Activated CD4-positive, CD25-positive, alpha-beta regulatory T cell treated with anti-CD3 and anti-CD28 coated beads, Interleukin-2, amount 50 U/mL, for 72 hours (primary cell): ENCODE measurements around the gene POLR3E.
"Not testable (repeated sequence)": the region's sequence is repeated elsewhere in the genome, so short reads cannot be mapped to it uniquely, and the experiment has no call there.

ENCODE experiments used
- DNase-seq: peaks from one replicate; pipeline ENCODE4 v3.0.0; 2021

The POLR3E gene

DNA sequence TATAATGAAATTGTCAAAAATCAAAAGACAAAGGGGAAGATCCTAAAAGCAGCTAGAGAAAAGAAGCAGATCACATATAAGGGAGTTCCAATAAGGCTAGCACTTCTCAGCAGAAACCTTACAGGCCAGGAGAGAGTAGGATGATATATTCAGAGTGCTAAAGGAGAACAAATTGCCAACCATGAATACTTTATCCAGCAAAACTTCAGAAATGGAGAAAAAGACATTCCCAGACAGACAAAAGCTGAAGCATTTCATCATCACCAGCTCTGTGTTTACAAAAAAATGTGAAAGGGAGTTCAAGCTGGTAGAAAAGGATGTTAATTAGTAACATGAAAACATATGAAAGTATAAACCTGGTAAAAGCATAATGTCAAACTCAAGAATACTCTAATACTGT lies 39.8 kb downstream of the POLR3E start:
- no peak for DNase-seq

- no peak for DNase-seq
Measured at GRCh38 chr16:22337849-22338635, 40.8 kb downstream of the POLR3E start.

GRCh38 chr16:22340945-22341344 lies 43.7 kb downstream of the POLR3E start:
- DNase-seq, result no peak

GRCh38 chr16:22342082-22342481 lies 44.9 kb downstream of the POLR3E start:
- no peak for DNase-seq

DNA sequence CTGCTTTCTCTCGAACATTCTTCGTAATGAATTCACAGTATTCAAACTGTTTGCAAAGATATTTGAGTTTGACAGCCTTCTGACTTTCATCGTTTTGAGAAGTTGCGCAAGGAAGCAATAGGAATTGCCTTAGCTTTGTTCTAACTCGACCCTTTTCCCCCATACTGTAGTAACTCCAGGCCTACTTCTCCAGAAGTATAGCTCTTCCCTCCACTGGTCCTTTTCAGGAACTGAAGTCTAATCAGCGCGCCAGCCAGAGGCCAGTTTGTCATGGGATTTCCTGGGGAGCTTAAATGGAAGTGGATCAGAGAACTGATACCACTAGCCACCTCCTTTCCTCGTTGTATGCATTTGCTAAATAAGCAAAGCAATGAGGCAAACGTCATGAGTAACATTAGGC lies 49.3 kb downstream of the POLR3E start:
- no peak for DNase-seq

DNA sequence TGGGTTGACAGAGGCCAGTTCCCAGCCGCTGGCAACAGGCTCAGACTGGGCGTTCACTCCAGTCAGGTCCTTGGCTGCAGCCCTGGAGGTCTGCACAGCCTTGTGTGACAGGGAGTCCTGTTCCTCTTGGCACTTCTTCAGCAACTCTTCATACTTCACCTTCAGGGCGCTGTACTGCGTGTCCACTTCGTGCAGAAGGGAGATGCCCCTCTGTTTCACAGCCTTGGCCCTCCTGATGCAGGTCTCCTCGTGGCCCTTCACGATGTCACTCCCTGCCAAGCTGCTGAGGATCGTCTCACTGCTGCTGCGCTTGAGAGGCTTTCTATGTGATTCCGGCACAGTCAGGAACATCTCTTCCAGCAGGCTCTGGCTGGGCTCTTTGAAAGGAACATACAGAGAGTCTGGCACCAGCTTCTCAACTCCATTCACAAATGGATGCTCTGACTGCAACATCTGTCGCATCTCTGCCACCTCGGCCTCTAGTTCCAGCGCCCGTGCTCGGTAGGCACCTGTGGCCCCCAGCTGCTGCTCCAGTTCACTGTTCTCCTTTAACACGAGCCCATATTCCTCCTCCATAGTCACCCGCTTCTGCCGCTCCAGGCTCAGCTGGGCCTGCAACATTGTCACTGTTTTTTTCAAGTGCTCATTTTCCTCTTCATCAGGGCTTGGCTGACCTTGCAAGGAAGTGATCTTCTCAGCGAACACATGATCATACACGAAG lies 50.1 kb downstream of the POLR3E start:
- no peak for DNase-seq

GRCh38 chr16:22348291-22348690 lies 51.1 kb downstream of the POLR3E start:
- no peak for DNase-seq

- not testable (repeated sequence) for DNase-seq
Measured at GRCh38 chr16:22351017-22351416, 53.8 kb downstream of the POLR3E start.

DNA sequence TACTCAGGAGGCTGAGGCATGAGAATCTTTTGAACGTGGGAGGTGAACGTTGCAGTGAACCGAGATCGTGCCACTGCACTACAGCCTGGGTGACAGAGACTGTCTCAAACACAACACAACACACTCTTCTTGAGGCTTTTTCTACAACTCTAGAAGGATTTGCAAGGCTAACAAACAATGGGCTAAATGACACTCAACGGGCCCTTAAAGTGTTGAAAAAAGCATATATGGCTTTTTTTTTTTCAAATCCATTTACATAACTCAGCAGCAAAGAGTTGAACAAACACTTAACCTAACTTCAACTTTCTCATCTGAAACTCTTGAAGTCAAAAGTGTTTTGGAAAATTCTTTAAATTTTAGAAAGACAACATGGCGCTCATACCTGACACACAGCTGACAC lies 54.9 kb downstream of the POLR3E start:
- no peak for DNase-seq

- DNase-seq, result no peak
Measured at GRCh38 chr16:22352723-22353122, 55.5 kb downstream of the POLR3E start.

- no peak for DNase-seq
Measured at GRCh38 chr16:22353191-22353919, 56.1 kb downstream of the POLR3E start.

DNA sequence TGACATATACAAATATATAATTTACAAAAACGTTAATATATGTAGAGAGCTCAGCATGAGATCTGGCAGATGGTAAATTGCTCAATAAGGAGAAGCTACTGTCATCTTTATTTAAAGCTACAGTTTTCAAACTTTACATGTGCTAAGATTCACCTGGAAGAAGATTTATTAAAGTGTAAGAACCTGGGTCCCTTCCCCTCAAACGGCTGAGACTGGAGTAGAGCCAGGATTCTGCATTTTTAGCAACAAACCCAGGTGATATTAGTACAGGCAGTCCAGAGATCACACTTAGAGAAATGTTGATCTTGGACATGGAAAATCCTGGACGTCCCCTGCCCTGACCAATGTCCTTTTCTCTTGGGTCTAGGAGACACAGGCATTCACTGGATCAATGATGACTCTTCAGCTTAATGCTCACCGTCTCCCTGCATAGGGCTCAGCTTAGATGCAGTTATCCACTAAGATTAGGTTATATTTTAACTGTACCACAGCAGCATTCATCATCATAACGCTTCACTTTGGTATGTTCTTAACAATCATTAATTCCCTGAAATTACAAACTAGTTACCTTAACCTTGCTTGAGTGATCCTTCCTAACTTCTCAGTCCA lies 56.8 kb downstream of the POLR3E start:
- no peak for DNase-seq

GRCh38 chr16:22355487-22355908 lies 58.3 kb downstream of the POLR3E start:
- no peak for DNase-seq

- DNase-seq, result no peak
Measured at GRCh38 chr16:22356930-22357634, 59.9 kb downstream of the POLR3E start.

- no peak for DNase-seq
Measured at GRCh38 chr16:22357635-22357971, 60.4 kb downstream of the POLR3E start.

- no peak for DNase-seq
Measured at GRCh38 chr16:22358000-22358399, 60.8 kb downstream of the POLR3E start.

DNA sequence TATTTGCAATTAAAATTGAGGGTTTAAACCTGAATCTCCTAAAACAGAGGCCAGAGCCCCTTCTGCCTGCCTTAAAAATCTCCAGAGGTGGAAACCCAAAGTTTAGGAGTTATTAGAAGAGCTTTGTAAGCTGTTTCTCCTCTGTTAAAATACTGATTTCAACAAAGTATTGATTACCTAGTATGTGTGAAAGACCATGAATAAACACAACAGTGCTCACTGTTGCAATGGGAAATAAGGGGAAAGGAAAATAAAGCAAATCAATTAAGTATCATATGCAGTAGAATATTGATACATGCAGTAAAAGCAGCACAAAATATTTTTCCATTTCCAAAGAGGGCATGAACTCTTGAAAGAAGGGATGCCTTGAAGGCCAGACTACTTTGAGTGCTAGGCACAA lies 62.5 kb downstream of the POLR3E start:
- no peak for DNase-seq

DNA sequence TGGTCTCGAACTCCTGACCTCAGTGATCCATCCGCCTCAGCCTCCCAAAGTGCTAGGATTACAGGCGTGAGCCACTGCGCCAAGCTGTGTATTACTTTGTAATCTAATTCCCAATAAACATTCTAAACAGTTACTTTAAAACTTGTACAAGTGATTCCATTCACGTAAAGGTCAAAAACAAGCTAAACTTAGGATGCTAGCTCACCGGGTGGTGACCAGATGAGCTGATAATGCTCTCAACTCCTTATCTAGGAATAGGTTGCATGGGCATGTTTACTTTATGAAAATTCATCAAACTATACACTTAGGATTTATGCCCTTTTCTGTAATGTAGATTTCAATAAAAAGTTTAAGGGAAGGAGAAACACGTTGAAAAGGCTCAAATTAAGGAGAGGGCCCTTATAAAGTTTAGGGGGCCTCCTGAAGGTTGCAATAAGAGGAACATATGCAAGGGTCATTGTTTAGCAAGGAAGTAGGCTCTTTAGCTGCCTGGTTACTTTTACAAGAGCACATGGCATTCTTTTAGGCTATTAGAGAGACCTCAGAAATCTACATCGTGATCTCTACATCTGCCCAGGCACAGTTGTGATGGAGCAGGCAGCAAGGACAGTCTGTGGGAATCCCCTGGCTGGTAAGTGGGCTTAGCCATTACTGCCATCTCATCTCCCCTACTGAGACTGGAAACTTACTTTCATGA lies 63.9 kb downstream of the POLR3E start:
- no peak for DNase-seq

DNA sequence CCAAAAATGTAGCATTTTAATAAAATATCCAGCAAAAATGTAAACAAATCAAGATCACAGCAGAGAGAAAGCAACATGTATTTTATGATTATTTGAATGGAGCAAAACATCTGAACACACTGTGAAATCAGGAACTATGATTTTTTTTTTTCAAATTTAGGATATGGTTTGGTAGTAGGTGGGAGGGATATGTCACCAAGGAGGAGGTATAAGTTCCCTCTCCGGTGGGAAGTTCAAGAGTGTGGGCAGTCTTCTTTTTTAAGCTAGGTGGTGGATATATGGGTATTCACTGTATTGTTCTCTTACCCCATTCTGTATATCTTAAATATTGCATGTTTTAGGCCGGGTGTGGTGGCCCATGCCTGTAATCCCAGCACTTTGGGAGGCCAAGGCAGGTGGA lies 67.0 kb downstream of the POLR3E start:
- DNase-seq, result no peak

DNA sequence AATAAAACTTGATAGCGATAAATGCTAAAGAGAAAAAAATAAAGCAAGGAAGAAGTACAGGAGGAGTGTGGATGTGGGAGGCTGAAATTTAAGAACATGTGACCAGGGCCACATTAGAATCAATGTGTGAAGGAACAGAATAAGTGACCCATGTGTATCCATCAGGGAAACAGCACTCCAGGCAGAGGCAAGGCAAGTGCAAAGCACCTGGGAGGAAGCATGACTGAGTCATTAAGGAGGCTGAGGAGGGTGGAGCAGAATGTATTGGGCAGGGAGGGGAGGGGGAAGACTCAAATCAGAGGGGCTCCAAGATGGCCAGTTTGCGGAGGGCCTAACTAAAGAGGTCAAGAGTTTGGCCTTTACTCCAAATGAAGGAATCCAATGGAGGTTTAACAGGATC lies 69.2 kb downstream of the POLR3E start:
- DNase-seq, result no peak

- no peak for DNase-seq
Measured at GRCh38 chr16:22366889-22367288, 69.7 kb downstream of the POLR3E start.

DNA sequence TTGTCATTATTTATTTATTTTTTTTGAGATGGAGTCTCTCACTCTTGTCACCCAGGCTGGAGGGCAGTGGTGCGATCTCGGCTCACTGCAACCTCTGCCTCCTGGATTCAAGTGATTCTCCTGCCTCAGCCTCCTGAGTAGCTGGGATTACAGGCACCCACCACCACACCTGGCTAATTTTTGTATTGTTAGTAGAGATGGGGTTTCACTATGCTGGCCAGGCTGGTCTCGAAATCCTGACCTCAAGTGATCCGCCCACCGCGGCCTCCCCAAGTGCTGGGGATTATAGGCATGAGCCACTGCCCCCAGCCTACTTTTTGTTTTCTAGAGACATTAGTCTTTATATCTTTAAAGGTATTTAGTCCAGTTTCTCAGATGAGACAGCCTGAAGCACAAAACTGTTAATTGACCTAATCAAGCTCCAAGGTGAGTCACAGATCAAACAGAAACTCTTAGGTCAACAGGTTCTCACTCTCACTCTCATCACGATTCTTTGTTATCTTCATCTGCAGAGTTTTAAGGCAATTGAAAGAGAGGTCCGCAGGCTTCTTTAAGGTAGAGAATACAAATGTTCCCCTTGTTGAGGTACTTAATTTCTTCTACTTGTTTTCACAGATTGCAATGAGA lies 71.1 kb downstream of the POLR3E start:
- DNase-seq, result not testable (repeated sequence)
